IPS-18c (cell line): ENCODE results near the gene LSM4.

Experiments
- H3K4me3 ChIP-seq: 2 replicates; pipeline ENCODE4 v1.7.0; 2013; ENCODE audit warnings: low read depth, mild to moderate bottlenecking, low read length, moderate library complexity; ENCODE audit not compliant: insufficient read depth
- H3K9me3 ChIP-seq: one replicate; pipeline ENCODE4 v1.6.1; 2013; ENCODE audit warnings: mild to moderate bottlenecking, low read length, moderate library complexity; ENCODE audit not compliant: control insufficient read depth, insufficient read depth

Gene LSM4

DNA sequence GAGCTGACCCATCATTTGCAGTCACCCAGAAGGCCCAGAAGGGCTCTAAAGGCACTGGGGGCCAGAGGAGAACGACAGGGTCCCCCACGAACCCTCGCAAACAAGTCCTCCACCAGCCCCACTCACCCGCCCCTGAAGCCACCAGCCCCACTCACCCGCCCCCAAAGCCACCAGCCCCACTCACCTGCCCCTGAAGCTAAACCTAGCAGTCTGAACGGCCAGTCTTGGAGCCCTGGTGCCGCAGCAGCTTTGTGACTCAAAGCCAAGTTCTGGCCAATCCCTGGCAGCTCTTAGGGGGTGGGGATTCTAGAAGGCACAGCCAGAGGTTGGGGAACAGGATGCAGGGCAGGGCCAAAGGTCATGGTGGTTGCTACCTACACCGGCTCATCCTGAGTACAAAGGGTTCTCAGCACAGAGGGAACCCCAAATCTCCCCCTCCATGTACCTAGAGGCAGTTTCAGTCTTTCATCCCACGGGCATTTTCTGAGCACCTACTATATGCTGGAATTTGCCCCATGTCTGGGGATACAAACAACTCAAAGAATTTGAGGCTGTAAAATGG, 48.6 kb downstream of the LSM4 start, which contains the start of gene IQCN:
Gene IQCN, minus strand, starts transcription at position 234 of the 562 bp plus-strand sequence. CDS start 4,974 bp downstream, outside the sequence.
- no peak within 1 kb of the TSS for H3K4me3 ChIP-seq
- H3K9me3 ChIP-seq = peaks cover 3% of the 10 kb centered on the region

DNA sequence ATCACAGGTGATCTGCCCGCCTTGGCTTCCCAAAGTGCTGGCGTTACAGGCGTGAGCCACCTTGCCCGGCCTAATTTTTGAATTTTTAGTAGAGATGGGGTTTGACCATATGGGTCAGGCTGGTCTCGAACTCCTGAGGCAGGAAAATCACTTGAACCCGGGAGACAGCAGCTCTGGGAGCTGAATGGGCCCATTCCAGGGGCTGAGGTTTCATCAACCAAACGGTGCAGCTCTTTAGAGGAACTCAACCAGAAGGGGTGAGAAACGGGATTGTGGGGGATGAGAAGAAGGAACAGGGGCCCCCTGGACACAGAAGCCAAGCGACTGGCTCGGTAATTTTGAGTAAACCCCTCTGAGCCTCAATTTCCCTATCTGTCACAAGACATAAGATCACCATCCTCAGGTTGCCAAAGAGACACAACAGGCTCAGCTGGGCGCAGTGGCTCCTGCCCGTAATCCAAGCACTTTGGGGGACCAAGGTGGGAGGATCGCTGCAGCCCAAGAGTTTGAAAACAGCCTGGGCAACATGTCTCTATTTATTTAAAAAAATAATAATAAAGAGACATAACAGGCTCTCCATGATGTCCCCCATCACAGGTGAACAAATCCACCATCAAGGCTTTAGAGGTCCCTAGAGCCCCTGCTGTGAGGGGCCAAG, 49.2 kb downstream of the LSM4 start:
- H3K9me3 ChIP-seq = peaks cover 3% of the 10 kb centered on the region
- no peak overlapping the region for H3K4me3 ChIP-seq

DNA sequence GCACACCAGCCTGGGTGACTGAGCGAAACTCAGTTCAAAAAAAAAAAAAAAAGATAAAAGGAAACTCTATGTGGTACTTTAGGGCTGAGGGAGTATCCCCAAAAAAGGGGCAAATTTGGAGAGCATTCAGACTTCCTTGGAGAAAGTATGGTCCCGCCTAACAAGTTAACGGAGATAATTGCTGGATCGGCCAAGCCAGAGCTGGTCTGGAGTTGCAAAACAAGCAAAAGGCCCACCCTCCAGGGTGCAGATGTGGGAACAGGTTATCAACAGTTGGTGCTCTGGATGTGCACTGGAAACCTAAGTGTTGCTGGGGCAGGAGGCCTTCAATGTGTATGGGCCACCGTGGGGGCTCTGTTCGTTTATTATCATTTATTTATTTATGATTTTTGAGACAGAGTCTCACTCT, 51.4 kb downstream of the LSM4 start:
- Histone ChIP-seq H3K9me3 (peaks cover 3% of the 10 kb centered on the region), H3K4me3 (no peak overlapping the region)

DNA sequence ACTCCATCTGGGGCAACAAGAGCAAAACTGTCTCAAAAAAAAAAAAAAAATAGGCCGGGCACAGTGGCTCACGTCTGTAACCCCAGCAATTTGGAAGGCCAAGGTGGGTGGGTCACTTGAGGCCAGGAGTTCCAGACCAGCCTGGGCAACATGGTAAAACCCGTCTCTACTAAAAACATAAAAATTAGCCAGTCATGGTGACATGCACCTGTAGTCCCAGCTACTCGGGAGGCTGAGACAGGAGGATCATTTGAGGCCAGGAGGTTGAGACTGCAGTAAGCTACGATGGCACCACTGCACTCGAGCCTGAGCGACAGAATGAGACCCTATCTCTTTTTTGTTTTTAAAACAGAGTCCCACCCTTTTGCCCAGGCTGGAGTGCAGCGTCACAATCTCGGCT, 52.5 kb downstream of the LSM4 start:
- peaks cover 3% of the 10 kb centered on the region for H3K9me3 ChIP-seq
- H3K4me3 ChIP-seq = no peak overlapping the region

DNA sequence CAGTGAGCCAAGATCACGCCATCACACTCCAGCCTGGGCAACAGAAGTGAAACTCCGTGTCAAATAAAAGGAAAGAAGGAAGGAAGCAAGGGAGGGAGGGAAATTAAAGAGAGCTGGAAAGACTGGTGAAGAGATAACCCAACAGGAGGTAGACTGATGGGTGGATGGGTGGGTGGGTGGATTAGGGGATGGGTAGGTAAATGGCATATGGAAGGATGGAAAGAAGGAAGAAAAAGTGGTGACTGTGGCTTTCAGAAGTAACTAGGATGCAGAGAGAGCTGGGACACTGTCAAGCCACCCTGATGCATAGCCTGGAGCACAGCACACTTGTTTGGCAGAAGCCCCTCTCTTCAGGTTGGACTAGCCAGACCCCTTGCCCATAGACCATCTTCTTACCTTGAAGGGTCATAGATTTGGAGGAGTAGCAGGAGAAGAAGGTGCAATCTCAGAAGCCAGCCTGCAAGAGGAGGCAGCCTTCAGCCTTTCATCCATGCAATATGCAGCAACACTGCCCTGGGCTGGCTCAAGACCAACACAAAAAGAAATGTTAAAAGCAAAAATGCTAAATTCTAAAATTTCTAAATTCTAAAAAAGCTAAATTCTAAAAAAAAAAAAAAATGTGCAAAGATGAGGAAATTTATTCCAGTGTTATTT, 53.7 kb downstream of the LSM4 start:
- Histone ChIP-seq H3K4me3 (no peak overlapping the region), H3K9me3 (peaks cover 3% of the 10 kb centered on the region)

DNA sequence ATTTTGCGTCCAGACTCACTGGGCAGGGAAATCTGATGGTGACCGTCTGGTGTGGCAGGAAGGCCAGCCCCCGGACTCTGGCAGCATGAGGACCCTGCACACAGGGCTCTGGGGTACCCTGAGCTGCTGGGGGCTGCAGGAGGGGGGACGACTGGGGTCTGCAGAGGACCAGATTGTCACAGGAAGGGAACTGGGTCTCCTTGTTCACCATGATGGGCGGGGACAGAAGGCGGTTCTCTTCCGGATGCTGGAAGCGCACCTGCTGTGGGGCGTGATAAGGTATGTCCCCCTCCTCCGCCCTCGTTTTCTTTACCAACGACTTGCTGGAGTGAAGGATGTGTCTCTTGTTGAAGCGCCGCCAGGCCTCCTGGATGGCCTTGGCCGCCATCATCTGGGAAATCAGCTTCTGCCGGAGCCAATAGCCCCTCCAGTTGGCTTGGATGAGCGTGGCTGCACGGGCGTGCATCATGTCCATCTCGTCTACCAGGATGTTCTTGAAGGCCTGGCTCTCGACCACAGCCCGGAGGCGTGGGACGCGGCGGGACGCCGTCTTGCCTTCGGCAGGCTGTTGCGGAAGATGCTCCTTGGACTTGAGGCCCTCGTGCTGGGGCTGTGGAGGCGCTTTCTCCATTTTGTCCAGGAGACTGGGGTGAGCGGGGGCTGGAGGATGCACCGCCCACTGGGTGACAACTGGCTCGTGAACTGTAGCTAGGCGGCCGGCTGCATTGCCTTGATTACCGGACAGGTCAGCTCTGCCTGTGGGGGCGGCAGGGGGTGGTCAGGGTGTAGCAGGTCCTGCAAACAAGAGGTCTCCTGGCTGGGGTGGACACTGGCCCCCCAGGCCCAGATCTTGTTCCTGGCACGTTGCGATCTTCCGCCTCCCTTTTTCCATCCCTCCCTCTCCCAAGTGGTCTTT, 55.8 kb downstream of the LSM4 start:
- H3K4me3 ChIP-seq = no peak overlapping the region

DNA sequence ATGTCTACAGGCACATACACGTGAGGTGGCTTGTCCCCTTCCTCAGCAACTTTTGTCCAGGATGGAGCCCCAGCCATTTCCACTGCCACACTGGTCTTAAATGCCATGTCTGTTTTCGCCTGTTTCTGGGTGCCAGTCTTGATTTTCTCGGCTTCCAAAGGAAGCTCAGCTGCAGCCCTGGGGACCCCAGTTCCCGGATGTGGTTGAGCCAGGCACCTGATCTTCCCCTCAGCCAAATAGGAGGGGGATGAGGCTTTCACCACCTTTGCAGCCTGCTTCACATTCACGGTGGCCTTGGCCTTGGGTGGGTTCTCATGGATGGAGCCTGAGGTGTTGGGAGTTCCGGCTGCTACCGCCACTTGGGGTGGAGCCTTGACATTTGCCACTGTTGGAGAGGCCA, 57.3 kb downstream of the LSM4 start:
- H3K4me3 ChIP-seq = no peak overlapping the region
- no peaks in the 10 kb centered on the region for H3K9me3 ChIP-seq

More for the DNA sequence above, 55.8 kb downstream of the LSM4 start:
- H3K9me3 ChIP-seq = no peaks in the 10 kb centered on the region

DNA sequence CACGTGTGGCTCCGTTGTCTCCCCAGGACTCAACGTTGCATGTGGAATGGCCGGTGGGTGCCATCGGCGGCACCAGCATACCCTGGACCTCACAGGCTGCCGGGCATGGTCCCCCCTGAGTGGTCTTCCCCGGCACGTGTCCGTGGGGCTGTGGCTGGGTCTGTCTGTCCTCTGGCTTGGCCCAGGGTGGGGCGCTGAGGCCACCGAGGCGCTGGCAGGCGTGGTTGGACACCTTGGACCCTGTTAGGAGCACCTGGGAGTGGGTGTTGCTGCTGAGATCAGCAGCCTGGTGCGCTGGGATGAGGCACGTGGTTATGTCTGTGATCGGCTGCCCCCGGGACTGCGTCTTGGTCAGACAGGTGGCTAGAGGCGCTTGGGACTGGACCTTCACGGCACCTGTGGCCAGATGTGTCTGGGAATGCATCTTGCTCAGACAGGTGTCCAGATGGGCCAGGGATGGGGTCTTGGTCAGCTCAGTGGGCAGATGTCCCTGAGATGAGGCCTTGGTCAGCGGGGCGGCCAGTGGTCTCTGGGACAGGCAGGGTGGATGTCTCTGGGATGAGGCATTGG, 57.8 kb downstream of the LSM4 start:
- Histone ChIP-seq H3K4me3 (no peak overlapping the region), H3K9me3 (no peaks in the 10 kb centered on the region)

DNA sequence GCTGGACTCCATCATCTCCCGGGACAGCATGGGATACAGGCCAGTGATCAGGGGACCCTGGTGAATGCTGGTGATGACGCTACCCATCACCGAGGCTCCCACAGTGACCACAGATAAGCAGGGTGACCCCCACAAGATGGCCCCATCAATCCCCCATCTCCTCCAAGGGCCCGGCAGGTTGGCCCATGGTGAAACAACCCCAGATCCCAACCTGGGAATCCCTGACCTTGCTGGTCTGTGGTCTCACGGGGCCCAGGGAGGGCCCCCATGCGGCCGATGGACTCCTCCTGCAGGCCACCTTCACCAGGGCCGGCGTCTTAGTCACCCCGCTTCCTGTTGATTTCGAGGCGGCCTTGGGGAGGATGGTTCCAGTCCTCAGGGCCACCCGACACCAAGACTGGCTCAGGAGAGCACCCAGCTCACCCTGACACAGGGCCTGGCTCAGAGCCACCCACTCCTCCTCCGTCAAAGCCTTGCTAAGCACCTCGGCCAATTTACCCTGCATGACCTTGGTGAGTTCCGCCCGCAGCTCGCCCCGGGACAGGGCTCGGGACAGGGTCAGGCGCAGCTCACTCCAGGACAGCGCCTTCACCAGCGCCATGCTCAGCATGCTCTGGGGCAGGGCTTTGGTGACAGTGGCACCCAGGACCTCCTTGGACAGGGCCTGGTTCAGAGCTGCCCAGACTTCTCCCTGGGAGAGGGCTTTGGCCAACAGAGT, 58.6 kb downstream of the LSM4 start:
- Histone ChIP-seq H3K4me3 (no peak overlapping the region), H3K9me3 (no peaks in the 10 kb centered on the region)

DNA sequence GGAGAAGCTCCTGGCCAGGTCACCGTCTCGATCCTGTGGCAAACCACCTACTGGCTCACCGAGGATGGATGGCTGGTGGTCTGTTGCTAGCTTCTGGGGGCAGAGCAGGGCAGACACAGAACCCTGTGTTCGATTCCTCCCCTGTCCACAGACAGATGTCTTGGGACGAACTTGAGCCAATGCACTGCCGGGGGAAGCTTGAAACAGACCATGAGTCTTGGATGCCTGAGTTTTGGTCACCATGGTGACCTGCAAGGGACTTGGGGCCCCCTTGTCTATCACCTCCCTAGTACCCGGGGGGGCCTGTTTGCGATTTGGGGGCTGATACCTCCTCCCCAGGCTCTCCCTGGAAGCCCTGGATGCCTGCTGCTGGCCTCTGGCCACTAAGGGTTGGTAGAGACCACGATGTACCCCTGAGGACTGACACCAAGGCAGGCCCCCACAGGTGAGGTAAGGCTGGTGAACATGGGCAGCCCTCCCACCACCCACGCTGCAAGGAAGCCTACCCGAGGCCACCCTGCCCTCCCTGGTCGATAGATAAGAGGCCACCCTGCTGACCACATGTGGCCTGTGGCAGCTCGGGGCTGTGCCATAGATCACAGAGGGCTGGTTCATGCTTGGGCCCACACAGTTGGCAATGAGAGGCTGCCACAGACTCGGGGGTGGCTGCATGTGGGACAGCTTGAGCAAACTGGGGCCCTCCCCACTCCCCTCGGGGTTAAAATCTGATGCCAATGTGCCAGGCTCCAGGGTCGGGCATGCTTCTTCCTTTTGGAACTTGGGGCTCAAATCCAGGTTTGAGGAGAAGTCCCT, 59.3 kb downstream of the LSM4 start:
- Histone ChIP-seq H3K9me3 (no peaks in the 10 kb centered on the region), H3K4me3 (no peak overlapping the region)

DNA sequence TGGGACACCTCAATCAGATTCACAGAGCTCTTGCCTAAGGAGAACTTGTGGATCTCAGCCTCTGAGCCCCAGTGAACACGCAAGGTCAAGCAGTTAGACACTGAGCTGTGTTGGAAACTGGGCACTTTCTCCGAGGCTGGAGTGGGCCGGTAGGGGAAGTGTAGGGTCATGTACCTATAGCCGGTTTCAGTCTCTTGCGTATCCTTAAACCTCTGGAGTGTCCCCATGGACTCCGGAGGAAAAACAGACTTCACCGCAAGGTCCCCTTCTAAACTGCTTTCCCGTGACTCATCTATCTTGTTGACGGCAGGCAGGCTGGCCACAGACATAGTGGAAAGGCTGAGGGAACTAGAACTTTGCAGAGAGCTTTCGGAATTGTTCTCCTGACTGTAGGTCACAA, 60.0 kb downstream of the LSM4 start:
- Histone ChIP-seq H3K9me3 (no peaks in the 10 kb centered on the region), H3K4me3 (no peak overlapping the region)

DNA sequence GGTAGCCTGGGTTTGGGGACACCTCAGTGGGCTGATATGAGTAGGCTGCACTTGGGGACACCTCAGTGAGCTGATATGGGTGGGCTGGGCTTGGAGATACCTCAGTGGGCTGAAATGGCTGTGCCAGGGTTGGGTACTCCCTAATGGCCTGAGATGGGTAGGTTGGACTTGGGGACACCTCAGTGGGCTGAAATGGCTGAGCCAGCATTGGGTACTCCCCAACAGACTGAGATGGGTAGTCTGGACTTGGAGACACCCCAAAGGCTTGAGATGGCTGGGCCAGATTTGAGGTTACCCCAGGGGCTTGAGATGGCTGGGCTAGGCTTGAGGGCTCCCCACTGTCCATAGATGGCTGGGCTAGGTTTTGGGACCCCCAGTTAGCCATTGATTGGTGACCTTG, 60.7 kb downstream of the LSM4 start:
- H3K9me3 ChIP-seq = no peaks in the 10 kb centered on the region
- H3K4me3 ChIP-seq = no peak overlapping the region

DNA sequence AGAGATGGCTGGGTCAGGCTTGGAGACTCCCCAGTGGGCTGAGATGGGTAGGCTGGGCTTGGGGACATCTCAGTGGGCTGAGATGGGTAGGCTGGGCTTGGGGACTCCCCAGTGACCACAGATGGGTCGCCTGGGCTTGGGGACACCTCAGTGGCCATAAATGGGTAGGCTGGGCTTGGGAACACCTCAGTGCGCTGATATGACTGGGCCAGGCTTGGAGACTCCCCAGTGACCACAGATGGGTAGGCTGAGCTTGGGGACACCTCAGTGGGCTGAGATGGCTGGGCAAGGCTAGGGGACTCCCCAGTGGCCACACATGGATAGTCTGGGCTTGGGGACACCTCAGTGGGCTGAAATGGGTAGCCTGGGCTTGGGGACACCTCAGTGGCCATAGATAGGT, 61.4 kb downstream of the LSM4 start:
- Histone ChIP-seq H3K9me3 (no peaks in the 10 kb centered on the region), H3K4me3 (no peak overlapping the region)

DNA sequence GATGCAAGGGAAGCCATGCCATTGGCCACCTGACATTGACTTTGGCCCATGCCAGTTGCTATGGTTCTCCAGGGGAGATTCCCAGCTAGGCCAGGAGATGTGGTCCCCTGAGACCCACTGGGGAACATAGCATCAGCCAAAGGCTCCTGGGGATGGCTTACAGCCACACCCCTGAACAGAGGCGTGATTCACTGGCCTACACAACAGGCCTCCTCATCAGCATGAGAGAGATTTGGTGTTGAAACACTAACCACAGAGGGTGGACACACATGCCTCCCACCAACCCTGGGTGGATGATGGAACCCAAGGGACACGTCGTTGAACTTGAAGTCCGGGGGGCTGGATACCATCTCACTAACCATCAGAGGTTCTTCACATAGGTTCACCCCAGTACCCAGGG, 63.0 kb downstream of the LSM4 start:
- H3K9me3 ChIP-seq = no peaks in the 10 kb centered on the region
- no peak overlapping the region for H3K4me3 ChIP-seq

DNA sequence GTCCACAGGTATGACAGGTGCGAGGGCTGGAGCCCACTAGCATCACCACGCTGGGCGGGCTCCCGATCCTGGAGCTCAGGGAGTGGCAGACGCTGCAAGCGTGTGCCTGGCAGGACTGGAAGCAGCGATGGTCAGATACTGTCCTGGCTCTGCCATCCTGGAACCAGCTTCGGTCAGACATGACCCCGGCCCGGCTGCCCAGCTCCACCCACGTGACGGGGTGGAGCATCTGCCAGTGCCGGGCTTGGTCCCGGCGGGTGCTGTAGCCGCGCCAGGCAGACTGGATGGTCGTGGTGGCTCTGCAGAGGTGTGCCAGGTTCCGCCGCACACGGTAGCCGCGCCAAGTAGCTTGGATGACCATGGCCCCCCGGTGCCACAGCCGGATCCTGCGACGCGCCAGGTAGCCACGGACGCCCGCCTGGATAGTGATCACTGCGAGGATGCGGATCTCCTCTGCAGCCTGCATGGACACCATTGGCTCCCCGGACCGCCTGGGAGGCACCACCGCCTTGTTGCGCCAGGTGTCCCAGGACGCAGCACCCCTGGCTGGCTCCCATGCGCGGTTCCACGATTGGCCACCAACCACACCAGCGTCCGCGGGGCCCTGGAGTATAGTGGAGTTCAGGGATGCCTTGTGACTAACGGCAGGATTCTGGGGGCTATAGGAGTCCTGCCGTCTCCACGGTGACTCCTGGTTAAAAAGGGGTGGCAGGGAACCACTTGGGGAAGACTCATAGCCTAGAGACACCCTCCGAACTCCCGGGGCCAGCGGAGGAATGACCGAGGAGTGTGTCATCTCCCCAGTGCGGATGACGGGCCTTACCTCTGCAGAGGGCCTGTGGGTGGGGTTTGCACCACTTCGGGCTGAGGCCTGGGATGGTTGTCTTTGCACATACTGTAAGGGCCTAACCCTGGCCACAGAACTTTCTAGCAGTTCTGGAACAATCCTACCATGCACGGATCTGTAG, 65.1 kb downstream of the LSM4 start:
- Histone ChIP-seq H3K9me3 (no peaks in the 10 kb centered on the region), H3K4me3 (no peak overlapping the region)
